Astrocyte (in vitro differentiated cells and primary cell): ENCODE results near the gene LUZP2. TPM values are rescaled to one million over a fixed set of nuclear protein-coding genes. Genes with fewer than 3 reads are reported as not detected.

Experiments
- DNase-seq: peaks from one replicate; pipeline ENCODE4 v3.0.0-alpha.2; 2010; ENCODE audit warnings: low read depth
- FAIRE-seq: peaks from 2 replicates; lab custom pipeline; 2011; peaks lifted over from hg19 to GRCh38; lab: Jason Lieb, UNC
- H2AFZ ChIP-seq: 2 replicates; pipeline ENCODE4 v1.6.0; 2012; ENCODE audit warnings: low read depth, low read length, inconsistent platforms
- H3K27ac ChIP-seq: 2 replicates; pipeline ENCODE4 v1.5.1; 2011; ENCODE audit warnings: low read depth, low read length, inconsistent platforms
- H3K27me3 ChIP-seq: 2 replicates; pipeline ENCODE4 v1.6.0; 2011; ENCODE audit warnings: low read length, inconsistent platforms; ENCODE audit not compliant: insufficient read depth
- H3K36me3 ChIP-seq: 2 replicates; pipeline ENCODE4 v1.5.1; 2011; ENCODE audit warnings: low read length, inconsistent platforms; ENCODE audit not compliant: insufficient read depth
- H3K4me1 ChIP-seq: 2 replicates; pipeline ENCODE4 v1.5.1; 2011; ENCODE audit warnings: low read length, inconsistent platforms; ENCODE audit not compliant: insufficient read depth
- H3K4me2 ChIP-seq: 2 replicates; pipeline ENCODE4 v1.6.0; 2012; ENCODE audit warnings: low read length, inconsistent platforms
- H3K4me3 ChIP-seq: 2 replicates; pipeline ENCODE4 v1.5.1; 2011; ENCODE audit warnings: low read depth, mild to moderate bottlenecking, low read length, inconsistent platforms; ENCODE audit not compliant: insufficient read depth
- H3K79me2 ChIP-seq: 2 replicates; pipeline ENCODE4 v1.6.0; 2012; ENCODE audit warnings: mild to moderate bottlenecking, low read length, inconsistent platforms; ENCODE audit not compliant: insufficient read depth
- H3K9ac ChIP-seq: 2 replicates; pipeline ENCODE4 v1.6.0; 2012; ENCODE audit warnings: mild to moderate bottlenecking, low read length, inconsistent platforms
- H3K9me3 ChIP-seq: 2 replicates; pipeline ENCODE4 v1.5.1; 2012; ENCODE audit warnings: low read depth, mild to moderate bottlenecking, low read length, inconsistent platforms; ENCODE audit not compliant: insufficient read depth
- H4K20me1 ChIP-seq: 2 replicates; pipeline ENCODE4 v1.6.0; 2012; ENCODE audit warnings: low read length, inconsistent platforms; ENCODE audit not compliant: insufficient read depth
- H3K27ac Mint-ChIP-seq: one replicate; pipeline ENCODE4 v1.8.0; 2021; ENCODE audit warnings: mild to moderate bottlenecking, mixed read lengths; ENCODE audit not compliant: unreplicated experiment
- H3K27me3 Mint-ChIP-seq: one replicate; pipeline ENCODE4 v1.8.0; 2021; ENCODE audit warnings: low read depth, mixed read lengths; ENCODE audit not compliant: unreplicated experiment
- H3K36me3 Mint-ChIP-seq: one replicate; pipeline ENCODE4 v1.8.0; 2021; ENCODE audit warnings: low read depth, mixed read lengths; ENCODE audit not compliant: unreplicated experiment
- H3K4me1 Mint-ChIP-seq: one replicate; pipeline ENCODE4 v1.8.0; 2021; ENCODE audit warnings: low read depth, mixed read lengths; ENCODE audit not compliant: unreplicated experiment
- H3K4me3 Mint-ChIP-seq: one replicate; pipeline ENCODE4 v1.8.0; 2021; ENCODE audit warnings: mild to moderate bottlenecking, moderate library complexity, mixed read lengths; ENCODE audit not compliant: unreplicated experiment
- H3K9me3 Mint-ChIP-seq: one replicate; pipeline ENCODE4 v1.8.0; 2021; ENCODE audit warnings: mild to moderate bottlenecking, mixed read lengths; ENCODE audit not compliant: unreplicated experiment
- CTCF ChIP-seq: IDR thresholded peaks from 2 replicates; pipeline ENCODE4 v1.5.1; 2011; ENCODE audit warnings: low read depth, mild to moderate bottlenecking, inconsistent platforms, low read length, moderate library complexity; ENCODE audit not compliant: insufficient read depth
- EZH2 ChIP-seq: IDR thresholded peaks from 2 replicates; pipeline ENCODE4 v1.6.1; 2012; ENCODE audit warnings: mild to moderate bottlenecking, low read length, inconsistent platforms; ENCODE audit not compliant: insufficient read depth
- total RNA-seq: library from RNA; stranded (reverse); gene quantifications from 2 replicates; pipeline ENCODE4 v1.2.1, GENCODE V29; 2021

The LUZP2 gene
- total RNA-seq, 1 donor from 2014 or later, result 2.3 TPM

- Histone ChIP-seq H3K4me1 (no peaks in the 10 kb centered on the region), H3K36me3 (no peaks in the 10 kb centered on the region), H3K4me3 (no peak overlapping the region), H3K9me3 (no peaks in the 10 kb centered on the region), H4K20me1 (no peaks in the 10 kb centered on the region), H3K4me2 (peak overlapping the region; percentile 13), H2AFZ (no peak overlapping the region), H3K79me2 (no peaks in the 10 kb centered on the region), H3K27ac (no peak overlapping the region), H3K27me3 (no peaks in the 10 kb centered on the region), H3K9ac (no peak overlapping the region)
- Mint-ChIP-seq H3K36me3 (no peaks in the 10 kb centered on the region), H3K27me3 (no peaks in the 10 kb centered on the region), H3K27ac (no peak overlapping the region), H3K4me1 (peaks cover 5% of the 10 kb centered on the region), H3K4me3 (no peak overlapping the region), H3K9me3 (no peaks in the 10 kb centered on the region)
- DNase-seq (peak; percentile 20), FAIRE-seq (no peak)
- no peak for TF ChIP-seq CTCF
- TF ChIP-seq EZH2, result no peak
Observed at GRCh38 chr11:24511511-24511910, 14.7 kb downstream of the LUZP2 start.

GRCh38 chr11:24513479-24514218, 16.8 kb downstream of the LUZP2 start:
- H3K27me3 Mint-ChIP-seq, result no peaks in the 10 kb centered on the region
- H3K27ac Mint-ChIP-seq, result no peak overlapping the region
- Histone ChIP-seq H3K27ac (no peak overlapping the region), H3K9ac (no peak overlapping the region), H4K20me1 (no peaks in the 10 kb centered on the region), H3K4me3 (no peak overlapping the region), H3K36me3 (no peaks in the 10 kb centered on the region), H3K27me3 (no peaks in the 10 kb centered on the region), H3K79me2 (no peaks in the 10 kb centered on the region), H2AFZ (no peak overlapping the region), H3K4me2 (no peak overlapping the region), H3K4me1 (no peaks in the 10 kb centered on the region), H3K9me3 (no peaks in the 10 kb centered on the region)
- DNase-seq (no peak), FAIRE-seq (no peak)
- H3K36me3 Mint-ChIP-seq, result no peaks in the 10 kb centered on the region
- no peaks in the 10 kb centered on the region for H3K9me3 Mint-ChIP-seq
- no peak overlapping the region for H3K4me3 Mint-ChIP-seq
- TF ChIP-seq CTCF (no peak), EZH2 (no peak)
- H3K4me1 Mint-ChIP-seq, result peaks cover 5% of the 10 kb centered on the region

GRCh38 chr11:24514219-24514594, 17.4 kb downstream of the LUZP2 start:
- H3K79me2 ChIP-seq, result no peaks in the 10 kb centered on the region
- H3K4me1 Mint-ChIP-seq, result peaks cover 5% of the 10 kb centered on the region
- no peak overlapping the region for H3K9ac ChIP-seq
- H4K20me1 ChIP-seq, result no peaks in the 10 kb centered on the region
- H3K4me1 ChIP-seq, result no peaks in the 10 kb centered on the region
- no peak for TF ChIP-seq CTCF
- no peak for TF ChIP-seq EZH2
- H3K27me3 ChIP-seq, result no peaks in the 10 kb centered on the region
- H3K36me3 Mint-ChIP-seq, result no peaks in the 10 kb centered on the region
- no peak overlapping the region for H3K27ac Mint-ChIP-seq
- no peaks in the 10 kb centered on the region for H3K27me3 Mint-ChIP-seq
- H3K4me2 ChIP-seq, result no peak overlapping the region
- H3K27ac ChIP-seq, result no peak overlapping the region
- no peaks in the 10 kb centered on the region for H3K9me3 Mint-ChIP-seq
- H3K4me3 Mint-ChIP-seq, result no peak overlapping the region
- H3K36me3 ChIP-seq, result no peaks in the 10 kb centered on the region
- H3K9me3 ChIP-seq, result no peaks in the 10 kb centered on the region
- no peak for DNase-seq
- no peak overlapping the region for H3K4me3 ChIP-seq
- H2AFZ ChIP-seq, result no peak overlapping the region
- FAIRE-seq, result no peak
